Activated effector memory CD4-positive, alpha-beta T cell treated with anti-CD3 and anti-CD28 coated beads, Interleukin-2, amount 50 U/mL, for 16 hours (primary cell): ENCODE measurements around the gene ZNF614.
"Not testable (repeated sequence)": the region's sequence is repeated elsewhere in the genome, so short reads cannot be mapped to it uniquely, and the experiment has no call there.

Experiments used
- DNase-seq: peaks from one replicate; pipeline ENCODE4 v3.0.0-alpha.2; 2020

Gene ZNF614

DNA sequence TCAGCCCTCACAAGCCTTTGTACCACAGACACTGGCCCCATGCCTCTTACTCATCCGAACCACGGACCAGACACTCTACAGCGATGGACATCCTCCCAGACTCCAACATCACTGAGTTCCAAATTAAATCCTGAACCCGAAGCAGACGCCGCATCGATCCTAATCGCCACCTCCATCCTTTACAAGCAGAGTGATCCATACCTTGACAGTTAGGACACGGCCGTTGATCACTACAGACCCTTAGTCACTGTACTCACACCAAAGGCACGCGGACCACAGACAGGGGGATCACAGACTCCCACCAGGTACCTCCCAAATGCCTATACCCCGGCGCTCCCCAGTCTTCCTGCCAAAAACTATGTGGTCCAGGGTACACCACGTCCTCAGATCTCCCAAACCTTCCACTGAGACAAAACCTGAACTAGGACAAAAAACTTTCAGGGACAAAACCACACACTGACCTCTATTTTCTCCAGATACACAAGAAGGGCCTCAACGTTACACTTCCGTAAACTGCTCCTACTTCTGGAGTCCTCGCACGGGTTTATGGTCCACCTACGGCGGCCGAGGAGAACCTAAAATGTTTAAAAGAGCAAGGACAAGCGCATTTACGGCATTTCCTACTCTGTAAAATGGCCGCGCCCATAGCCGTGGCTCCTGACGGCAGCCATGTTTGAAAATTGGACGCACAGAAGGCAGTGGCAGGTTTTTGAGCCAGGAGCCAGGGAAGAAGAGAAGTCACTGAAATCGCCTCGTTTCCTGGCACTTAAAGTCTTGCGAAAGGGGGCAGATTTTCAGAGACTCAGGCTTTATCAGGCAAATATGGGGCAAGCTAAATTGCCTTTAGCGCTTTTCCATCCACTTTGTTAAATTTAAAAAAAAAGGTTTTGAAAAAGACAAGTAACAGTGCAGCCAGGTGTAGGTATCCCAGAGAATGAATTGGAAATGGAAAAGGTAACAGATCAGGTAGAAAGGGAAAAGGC lies 41.6 kb downstream of the ZNF614 start, which contains the start of gene ZNF350:
ZNF350 (minus strand) TSS at position 532 of the 983 bp plus-strand sequence. CDS start 12,480 bp downstream, outside the sequence.
- DNase-seq = peak; percentile 96

DNA sequence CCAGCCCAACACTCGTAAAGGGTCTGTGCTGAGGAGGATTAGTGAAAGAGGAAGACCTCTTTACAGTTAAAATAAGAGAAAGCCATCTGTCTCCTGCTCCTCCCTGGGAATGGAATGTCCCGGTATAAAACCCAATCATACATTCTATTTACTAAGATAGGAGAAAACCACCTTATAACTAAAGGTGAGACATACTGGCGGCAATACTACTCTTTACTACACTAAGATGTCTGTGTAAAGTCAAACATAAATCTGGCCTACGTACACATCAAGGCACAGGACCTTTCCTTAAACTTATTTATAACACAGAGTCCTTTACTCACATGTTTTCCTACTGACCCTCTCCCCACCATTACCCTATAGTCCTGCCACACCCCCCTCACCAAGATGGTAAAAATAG lies 44.8 kb downstream of the ZNF614 start:
- no peak for DNase-seq

DNA sequence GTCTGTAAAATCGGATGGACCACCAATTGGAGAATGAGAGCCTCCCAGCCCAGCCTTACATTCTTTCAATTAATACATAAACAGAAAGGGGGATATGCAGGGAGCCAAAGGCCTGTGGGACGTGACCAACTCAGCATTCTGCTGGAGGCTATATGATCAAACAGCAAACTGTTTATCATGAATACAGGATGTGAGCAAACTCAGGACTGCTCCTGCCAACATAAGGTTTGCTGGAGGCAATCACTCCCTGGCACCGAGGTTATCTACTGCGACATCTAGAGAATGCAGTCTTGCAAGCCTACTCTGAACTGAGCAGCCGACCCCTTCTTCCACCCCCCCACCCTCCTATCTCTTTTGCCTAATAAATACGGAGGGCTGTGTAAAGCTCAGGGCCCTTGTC lies 47.3 kb downstream of the ZNF614 start:
- DNase-seq = not testable (repeated sequence)

GRCh38 chr19:51980116-51980736 lies 48.0 kb downstream of the ZNF614 start:
- DNase-seq = no peak

DNA sequence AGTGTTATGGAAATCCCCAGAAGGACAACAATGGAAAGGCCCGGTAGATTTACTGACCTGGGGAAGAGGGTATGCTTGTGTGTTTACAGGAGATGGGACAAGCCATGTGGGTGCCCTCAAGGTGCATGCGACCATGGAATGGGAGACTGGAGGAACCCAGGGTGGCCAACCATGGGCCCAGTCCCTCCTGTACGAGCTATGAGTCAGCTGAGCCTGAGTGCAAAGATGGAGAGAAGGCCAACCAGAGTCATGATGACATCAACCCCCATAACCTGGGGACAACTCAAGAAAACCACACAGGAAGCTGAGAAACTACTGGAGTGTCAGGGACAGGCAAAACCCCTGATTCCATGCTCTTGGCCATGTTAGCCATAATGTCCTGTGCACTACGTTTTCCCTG lies 49.3 kb downstream of the ZNF614 start:
- no peak for DNase-seq

GRCh38 chr19:51977346-51977745 lies 50.8 kb downstream of the ZNF614 start:
- no peak for DNase-seq

DNA sequence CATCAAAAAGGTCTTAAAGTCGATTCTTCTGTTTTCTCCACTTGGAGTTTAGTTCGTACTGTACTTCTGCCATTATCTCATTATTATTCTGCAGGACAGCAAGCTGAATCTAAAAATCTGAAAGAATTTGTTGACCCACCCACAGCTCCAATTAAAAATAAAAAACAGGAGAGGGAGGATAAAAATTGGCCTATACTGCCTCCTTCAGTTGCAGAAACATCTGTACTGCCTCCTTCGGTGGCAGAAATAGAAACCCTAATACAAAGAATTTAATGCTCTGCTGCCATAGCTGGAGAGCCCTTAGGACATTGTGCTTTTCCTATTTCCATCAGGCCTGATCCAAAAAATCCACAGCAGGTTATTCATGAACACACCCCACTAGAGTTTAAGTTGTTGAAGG lies 51.3 kb downstream of the ZNF614 start:
- DNase-seq = no peak

DNA sequence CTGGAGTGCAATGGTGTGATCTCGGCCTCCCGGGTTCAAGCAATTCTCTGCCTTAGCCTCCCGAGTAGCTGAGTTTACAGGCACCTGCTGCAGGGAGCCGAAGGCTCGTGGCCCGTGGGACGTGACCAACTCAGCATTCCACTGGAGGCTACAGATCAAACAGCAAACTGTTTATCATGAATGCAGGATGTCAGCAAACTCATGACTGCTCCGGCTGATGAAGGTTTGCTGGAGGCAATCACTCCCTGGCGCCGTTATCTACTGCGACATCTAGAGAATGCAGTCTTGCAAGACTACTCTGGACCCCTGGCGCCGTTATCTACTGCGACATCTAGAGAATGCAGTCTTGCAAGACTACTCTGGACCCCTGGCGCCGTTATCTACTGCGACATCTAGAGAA lies 52.4 kb downstream of the ZNF614 start:
- not testable (repeated sequence) for DNase-seq

DNA sequence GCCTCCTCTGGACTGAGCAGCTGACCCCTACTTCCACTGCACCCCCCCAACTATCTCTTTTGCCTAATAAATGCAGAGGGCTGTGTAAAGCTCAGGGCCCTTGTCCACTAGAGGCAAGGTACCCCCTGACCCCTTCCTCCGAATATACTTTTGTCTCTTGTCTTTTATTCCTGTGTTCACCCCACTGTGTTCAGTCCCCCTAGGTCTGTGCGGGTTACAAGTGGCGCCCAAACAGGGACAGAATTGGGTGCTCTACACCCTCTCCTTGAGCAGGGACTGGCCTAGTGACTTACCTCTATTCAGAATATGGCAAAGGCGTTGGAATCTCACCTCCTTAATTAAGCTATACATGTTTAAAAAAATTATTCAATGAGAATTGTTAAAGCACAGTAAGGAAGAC lies 56.6 kb downstream of the ZNF614 start:
- no peak for DNase-seq

DNA sequence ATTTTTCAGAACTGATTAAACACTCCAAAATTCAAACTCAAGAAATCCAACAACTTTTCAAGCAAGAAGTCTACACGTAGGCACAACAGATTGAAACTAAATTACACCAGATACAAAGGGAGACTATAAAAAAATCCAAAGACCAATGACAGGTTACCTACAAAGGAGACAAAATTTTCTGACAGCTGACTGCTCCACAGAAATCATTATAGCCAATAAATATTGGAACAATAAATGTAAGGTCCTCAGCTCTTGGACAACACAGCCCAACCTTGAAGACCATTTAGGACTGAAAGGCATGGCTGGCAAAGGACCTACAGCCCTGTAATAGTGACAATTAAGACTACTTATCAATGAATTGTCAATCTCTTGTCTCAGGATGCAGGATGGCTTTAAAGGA lies 57.5 kb downstream of the ZNF614 start:
- DNase-seq = no peak

DNA sequence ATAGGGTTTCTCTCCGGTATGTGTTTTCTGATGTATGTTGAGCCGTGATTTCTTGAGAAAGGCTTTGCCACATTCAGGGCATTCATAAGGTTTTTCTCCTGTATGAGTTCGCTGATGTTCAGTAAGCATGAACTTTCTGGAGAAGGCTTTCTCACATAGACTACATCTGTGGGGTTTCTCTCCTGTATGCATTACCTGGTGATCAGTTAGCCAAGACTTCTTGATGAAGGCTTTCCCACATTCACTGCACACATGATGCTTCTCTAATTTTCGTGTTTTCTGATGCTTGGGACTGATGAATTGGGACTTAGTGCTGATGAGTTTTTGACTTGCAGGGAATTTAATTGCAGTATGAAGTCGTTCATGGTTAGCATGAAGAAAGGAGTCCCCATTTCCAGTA lies 62.6 kb downstream of the ZNF614 start:
- DNase-seq = no peak
